K562 (cell line): Measurements from ENCODE around the gene FOXA3. TPM values are rescaled to one million over a fixed set of nuclear protein-coding genes. Genes with fewer than 3 reads are reported as not detected.
A peak's percentile ranks its signal among the peaks of the same experiment; 100 is the strongest.

Experiments
- CBFA2T3 ChIP-seq: fragments of 450-650 bp; IDR thresholded peaks from 2 replicates; pipeline ENCODE4 v1.6.1; 2017
- CEBPB ChIP-seq: fragments of 450-650 bp; IDR thresholded peaks from 2 replicates; pipeline ENCODE4 v1.6.1; 2016; ENCODE audit warnings: missing genetic modification characterization, missing compliant biosample characterization
- ESRRB ChIP-seq: fragments of 250-450 bp; sonication (Bioruptor Pico); IDR thresholded peaks from 2 replicates; pipeline ENCODE4 v1.5.0; 2020; ENCODE audit warnings: mild to moderate bottlenecking, moderate library complexity, borderline replicate concordance
- MED1 ChIP-seq: sonication (generic); formaldehyde crosslinking; IDR thresholded peaks from 2 replicates; pipeline ENCODE4 v1.8.1; 2023; ENCODE audit warnings: missing genetic modification reagents, borderline replicate concordance
- MYBL2 ChIP-seq, 2 experiments: fragments of 450-650 bp in 1 of 2; sonication (generic) in 1 of 2; formaldehyde crosslinking in 1 of 2; IDR thresholded peaks; 2 replicates each; pipeline versions ENCODE4 v1.6.1 to v1.8.1; 2017 to 2022; ENCODE audit warnings: borderline replicate concordance in 1 of 2, inconsistent platforms in 1 of 2, low read depth in 1 of 2, mild to moderate bottlenecking in 1 of 2, missing genetic modification reagents in 1 of 2, moderate library complexity in 1 of 2
- NCOA6 ChIP-seq: fragments of 450-650 bp; IDR thresholded peaks from 2 replicates; pipeline ENCODE4 v1.6.1; 2017; ENCODE audit warnings: mild to moderate bottlenecking
- RUNX1 ChIP-seq: sonication (generic); IDR thresholded peaks from 2 replicates; pipeline ENCODE4 v1.6.1; 2016; ENCODE audit warnings: antibody characterized with exemption, low read depth
- TSC22D4 ChIP-seq: fragments of 450-650 bp; IDR thresholded peaks from 2 replicates; pipeline ENCODE4 v1.6.1; 2016; ENCODE audit warnings: missing genetic modification characterization, missing biosample characterization, control low read depth
- ZBTB17 ChIP-seq: fragments of 450-650 bp; formaldehyde crosslinking; IDR thresholded peaks from 2 replicates; pipeline ENCODE4 v1.4.0; 2020; ENCODE audit warnings: mild to moderate bottlenecking
- ZFP1 ChIP-seq: fragments of 450-650 bp; formaldehyde crosslinking; IDR thresholded peaks from 2 replicates; pipeline ENCODE4 v1.4.0; 2020; ENCODE audit warnings: mild to moderate bottlenecking, mixed read lengths
- ZNF263 ChIP-seq: sonication (generic); formaldehyde crosslinking; IDR thresholded peaks from 2 replicates; pipeline ENCODE4 v1.8.0; 2022; ENCODE audit warnings: mild to moderate bottlenecking, missing genetic modification reagents, borderline replicate concordance
- ZNF311 ChIP-seq: fragments of 250-450 bp; sonication (Bioruptor Pico); IDR thresholded peaks from 2 replicates; pipeline ENCODE4 v1.4.0; 2020; ENCODE audit warnings: mild to moderate bottlenecking, moderate library complexity
- ZNF518B ChIP-seq: fragments of 250-450 bp; sonication (Bioruptor Pico); IDR thresholded peaks from 2 replicates; pipeline ENCODE4 v1.5.0; 2021; ENCODE audit warnings: mild to moderate bottlenecking, moderate library complexity
- ZNF57 ChIP-seq: fragments of 450-650 bp; formaldehyde crosslinking; IDR thresholded peaks from 2 replicates; pipeline ENCODE4 v1.4.0; 2020; ENCODE audit warnings: mild to moderate bottlenecking, moderate library complexity
- polyA plus RNA-seq, 8 experiments: library from polyadenylated mRNA; depleted of rRNA in 4 of 8; stranded (reverse) in 5 of 8; unstranded in 3 of 8; fragments of >200 nt; fragmentation: Nextera tagmentation in 2 of 8; fragmentation: Illumina TruSeq in 1 of 8; extraction: Ambion mirVana in 2 of 8; extraction: Trizol in 1 of 8; gene quantifications; 2 replicates each; pipeline versions ENCODE4 v1.2.1 to v1.2.3, GENCODE V29; 2011 to 2014; ENCODE audit warnings: inconsistent platforms in 1 of 8, missing spikeins in 1 of 8
- total RNA-seq, 7 experiments: library from RNA; depleted of rRNA in 6 of 7; stranded (reverse); fragments of >200 nt in 6 of 7; fragmentation: Illumina TruSeq in 2 of 7; extraction: Trizol in 2 of 7; gene quantifications; 2 replicates each; pipeline versions ENCODE4 v1.2.1 to v1.2.3, GENCODE V29; 2011 to 2021; ENCODE audit warnings: low replicate concordance in 1 of 7
- TF ChIP-seq, protein P1 (sequence below): fragments of 250-450 bp; sonication (Bioruptor Pico); IDR thresholded peaks from 2 replicates; pipeline ENCODE4 v1.4.0; 2020; ENCODE audit warnings: mild to moderate bottlenecking, moderate library complexity
- TF ChIP-seq, protein P2 (sequence below): sonication (generic); formaldehyde crosslinking; IDR thresholded peaks from 2 replicates; pipeline ENCODE4 v1.8.0; 2022; ENCODE audit warnings: mild to moderate bottlenecking, missing genetic modification reagents
- TF ChIP-seq, protein P3 (sequence below): fragments of 450-650 bp; formaldehyde crosslinking; IDR thresholded peaks from 2 replicates; pipeline ENCODE4 v1.4.0; 2020; ENCODE audit warnings: mild to moderate bottlenecking, moderate library complexity
- TF ChIP-seq, protein P4 (sequence below): fragments of 250-450 bp; sonication (Bioruptor Pico); IDR thresholded peaks from 2 replicates; pipeline ENCODE4 v1.8.0; 2022; ENCODE audit warnings: moderate library complexity, mild to moderate bottlenecking, inconsistent platforms
- TF ChIP-seq, protein P5 (sequence below): fragments of 450-650 bp; IDR thresholded peaks from 2 replicates; pipeline ENCODE4 v1.6.1; 2016

FOXA3 gene
- total and polyA plus RNA-seq, 9 of the 15 experiments (the other 6 are each of a cell fraction or from before 2014, with no cell fraction given), result 1.3 to 15.5 (median 4.7) TPM

- TF ChIP-seq MYBL2 (IDR thresholded peaks at IDR 0.05; ENCODE audit: low read depth) (no peak), MYBL2 (CRISPR knock-in tag; IDR thresholded peaks at IDR 0.05; ENCODE audit: borderline replicate concordance) (no peak), CEBPB (tag) (no peak), ZFP1 (CRISPR knock-in tag) (no peak), RUNX1 (no peak), ZNF518B (no peak), ZNF311 (CRISPR knock-in tag) (no peak), MED1 (CRISPR knock-in tag) (no peak), ZNF263 (CRISPR knock-in tag) (peak; percentile 26; the same call in 1 of the 2 replicates), NCOA6 (no peak), TSC22D4 (tag) (no peak), CBFA2T3 (no peak), ZBTB17 (CRISPR knock-in tag) (no peak), ESRRB (no peak), ZNF57 (CRISPR knock-in tag) (no peak)
- TF ChIP-seq, protein P1, sequence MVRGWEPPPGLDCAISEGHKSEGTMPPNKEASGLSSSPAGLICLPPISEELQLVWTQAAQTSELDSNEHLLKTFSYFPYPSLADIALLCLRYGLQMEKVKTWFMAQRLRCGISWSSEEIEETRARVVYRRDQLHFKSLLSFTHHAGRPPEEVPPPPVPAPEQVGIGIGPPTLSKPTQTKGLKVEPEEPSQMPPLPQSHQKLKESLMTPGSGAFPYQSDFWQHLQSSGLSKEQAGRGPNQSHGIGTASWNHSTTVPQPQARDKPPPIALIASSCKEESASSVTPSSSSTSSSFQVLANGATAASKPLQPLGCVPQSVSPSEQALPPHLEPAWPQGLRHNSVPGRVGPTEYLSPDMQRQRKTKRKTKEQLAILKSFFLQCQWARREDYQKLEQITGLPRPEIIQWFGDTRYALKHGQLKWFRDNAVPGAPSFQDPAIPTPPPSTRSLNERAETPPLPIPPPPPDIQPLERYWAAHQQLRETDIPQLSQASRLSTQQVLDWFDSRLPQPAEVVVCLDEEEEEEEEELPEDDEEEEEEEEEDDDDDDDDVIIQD (CRISPR knock-in tag), result no peak
- TF ChIP-seq, protein P2, sequence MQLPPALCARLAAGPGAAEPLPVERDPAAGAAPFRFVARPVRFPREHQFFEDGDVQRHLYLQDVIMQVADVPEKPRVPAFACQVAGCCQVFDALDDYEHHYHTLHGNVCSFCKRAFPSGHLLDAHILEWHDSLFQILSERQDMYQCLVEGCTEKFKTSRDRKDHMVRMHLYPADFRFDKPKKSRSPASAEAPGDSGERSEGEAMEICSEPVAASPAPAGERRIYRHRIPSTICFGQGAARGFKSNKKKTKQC (CRISPR knock-in tag), result peak; percentile 31; the same call in 1 of the 2 replicates
- TF ChIP-seq, protein P3, sequence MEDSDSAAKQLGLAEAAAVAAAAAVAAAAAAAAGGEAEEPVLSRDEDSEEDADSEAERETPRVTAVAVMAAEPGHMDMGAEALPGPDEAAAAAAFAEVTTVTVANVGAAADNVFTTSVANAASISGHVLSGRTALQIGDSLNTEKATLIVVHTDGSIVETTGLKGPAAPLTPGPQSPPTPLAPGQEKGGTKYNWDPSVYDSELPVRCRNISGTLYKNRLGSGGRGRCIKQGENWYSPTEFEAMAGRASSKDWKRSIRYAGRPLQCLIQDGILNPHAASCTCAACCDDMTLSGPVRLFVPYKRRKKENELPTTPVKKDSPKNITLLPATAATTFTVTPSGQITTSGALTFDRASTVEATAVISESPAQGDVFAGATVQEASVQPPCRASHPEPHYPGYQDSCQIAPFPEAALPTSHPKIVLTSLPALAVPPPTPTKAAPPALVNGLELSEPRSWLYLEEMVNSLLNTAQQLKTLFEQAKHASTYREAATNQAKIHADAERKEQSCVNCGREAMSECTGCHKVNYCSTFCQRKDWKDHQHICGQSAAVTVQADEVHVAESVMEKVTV (CRISPR knock-in tag), result no peak
- TF ChIP-seq, protein P4, sequence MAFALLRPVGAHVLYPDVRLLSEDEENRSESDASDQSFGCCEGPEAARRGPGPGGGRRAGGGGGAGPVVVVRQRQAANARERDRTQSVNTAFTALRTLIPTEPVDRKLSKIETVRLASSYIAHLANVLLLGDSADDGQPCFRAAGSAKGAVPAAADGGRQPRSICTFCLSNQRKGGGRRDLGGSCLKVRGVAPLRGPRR (CRISPR knock-in tag), result no peak
- TF ChIP-seq, protein P5, sequence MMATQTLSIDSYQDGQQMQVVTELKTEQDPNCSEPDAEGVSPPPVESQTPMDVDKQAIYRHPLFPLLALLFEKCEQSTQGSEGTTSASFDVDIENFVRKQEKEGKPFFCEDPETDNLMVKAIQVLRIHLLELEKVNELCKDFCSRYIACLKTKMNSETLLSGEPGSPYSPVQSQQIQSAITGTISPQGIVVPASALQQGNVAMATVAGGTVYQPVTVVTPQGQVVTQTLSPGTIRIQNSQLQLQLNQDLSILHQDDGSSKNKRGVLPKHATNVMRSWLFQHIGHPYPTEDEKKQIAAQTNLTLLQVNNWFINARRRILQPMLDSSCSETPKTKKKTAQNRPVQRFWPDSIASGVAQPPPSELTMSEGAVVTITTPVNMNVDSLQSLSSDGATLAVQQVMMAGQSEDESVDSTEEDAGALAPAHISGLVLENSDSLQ, result peak; percentile 52
These were observed 12.5 kb downstream of the FOXA3 start (continued) for GRCh38 chr19:45876411-45877197.
